C4-2B (cell line): ENCODE data around the gene XPO5.

ENCODE experiments used
- ZFX ChIP-seq: fragments of 450-650 bp; IDR thresholded peaks from 2 replicates; pipeline ENCODE4 v1.6.1; 2017
- TF ChIP-seq, protein P1 (sequence below): fragments of 450-650 bp; conservative IDR thresholded peaks from 2 replicates; pipeline ENCODE4 v1.5.1; 2017; ENCODE audit warnings: mild to moderate bottlenecking

GRCh38 chr6:43621836-43622180 lies 46.0 kb upstream of the XPO5 start:
- TF ChIP-seq, protein P1, sequence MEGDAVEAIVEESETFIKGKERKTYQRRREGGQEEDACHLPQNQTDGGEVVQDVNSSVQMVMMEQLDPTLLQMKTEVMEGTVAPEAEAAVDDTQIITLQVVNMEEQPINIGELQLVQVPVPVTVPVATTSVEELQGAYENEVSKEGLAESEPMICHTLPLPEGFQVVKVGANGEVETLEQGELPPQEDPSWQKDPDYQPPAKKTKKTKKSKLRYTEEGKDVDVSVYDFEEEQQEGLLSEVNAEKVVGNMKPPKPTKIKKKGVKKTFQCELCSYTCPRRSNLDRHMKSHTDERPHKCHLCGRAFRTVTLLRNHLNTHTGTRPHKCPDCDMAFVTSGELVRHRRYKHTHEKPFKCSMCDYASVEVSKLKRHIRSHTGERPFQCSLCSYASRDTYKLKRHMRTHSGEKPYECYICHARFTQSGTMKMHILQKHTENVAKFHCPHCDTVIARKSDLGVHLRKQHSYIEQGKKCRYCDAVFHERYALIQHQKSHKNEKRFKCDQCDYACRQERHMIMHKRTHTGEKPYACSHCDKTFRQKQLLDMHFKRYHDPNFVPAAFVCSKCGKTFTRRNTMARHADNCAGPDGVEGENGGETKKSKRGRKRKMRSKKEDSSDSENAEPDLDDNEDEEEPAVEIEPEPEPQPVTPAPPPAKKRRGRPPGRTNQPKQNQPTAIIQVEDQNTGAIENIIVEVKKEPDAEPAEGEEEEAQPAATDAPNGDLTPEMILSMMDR, result no peak
- no peak for TF ChIP-seq ZFX
